K562 (cell line): ENCODE data around the gene AGMO. TPM values are rescaled to one million over a fixed set of nuclear protein-coding genes. Genes with fewer than 3 reads are reported as not detected.

ENCODE experiments used
- ATAC-seq: fragments of 200-7000 bp; cut with Tn5 transposase; 3 replicates; pipeline ENCODE4 v1.9.1; 2020; ENCODE audit warnings: moderate library complexity
- BruUV-seq: library from RNA; stranded (reverse); fragments of 400-500 nt; replicated peaks from 2 replicates; lab custom pipeline; 2021; lab: Mats Ljungman, UMichigan
- CTCF ChIA-PET: fragments of 300-600 bp; formaldehyde crosslinking; extraction: SDS; loops from one replicate; lab custom pipeline; 2021; ENCODE audit warnings: low intra/inter-chr PET ratio; lab: Yijun Ruan, JAX
- POLR2A ChIA-PET: fragments of 300-600, 350-650 bp; sonication (Branson Sonifier 250); formaldehyde crosslinking; extraction: SDS; loops from one replicate; lab custom pipeline; 2021; ENCODE audit warnings: antibody characterized with exemption, inconsistent platforms; lab: Yijun Ruan, JAX
- DNase-seq, 4 experiments: peaks; one replicate each; pipeline versions ENCODE4 v3.0.0 to v3.0.0-alpha.2; 2011 to 2018; ENCODE audit warnings: low spot score in 3 of 4, mixed read lengths in 3 of 4; ENCODE audit errors: extremely low read depth in 1 of 4
- FAIRE-seq: peaks from 2 replicates; lab custom pipeline; 2011; peaks lifted over from hg19 to GRCh38; lab: Jason Lieb, UNC
- H2AFZ ChIP-seq: 2 replicates; pipeline ENCODE4 v1.6.0; 2011; ENCODE audit warnings: low read depth, low read length, control low read depth, inconsistent platforms
- H3K27ac ChIP-seq: fragments of 200-600 bp; 3 replicates; pipeline ENCODE4 v1.8.0; 2011; ENCODE audit warnings: low read depth, mild to moderate bottlenecking, control low read depth, inconsistent platforms, low read length, moderate library complexity, mixed read lengths; ENCODE audit errors: extremely low read depth
- H3K27me3 ChIP-seq, 2 experiments: fragments of 300-600 bp in 1 of 2; 2 replicates in 1 of 2; 3 replicates in 1 of 2; pipeline versions ENCODE4 v1.6.0 to v1.8.0; 2011; ENCODE audit warnings: inconsistent platforms in 2 of 2, low read length in 2 of 2, mild to moderate bottlenecking in 1 of 2, mixed read lengths in 1 of 2, moderate library complexity in 1 of 2; ENCODE audit not compliant: control insufficient read depth in 2 of 2, insufficient read depth in 2 of 2
- H3K36me3 ChIP-seq: fragments of 300-600 bp; 3 replicates; pipeline ENCODE4 v1.8.0; 2011; ENCODE audit warnings: mild to moderate bottlenecking, low read length, inconsistent platforms; ENCODE audit not compliant: control insufficient read depth, insufficient read depth
- H3K4me1 ChIP-seq, 2 experiments: fragments of 200-600 bp in 1 of 2; replicated peaks in 1 of 2; 2 replicates in 1 of 2; 3 replicates in 1 of 2; pipeline versions ENCODE4 v1.5.1 to v1.8.0; 2011; ENCODE audit warnings: inconsistent platforms in 2 of 2, low read length in 2 of 2, mild to moderate bottlenecking in 1 of 2, mixed read lengths in 1 of 2, moderate library complexity in 1 of 2; ENCODE audit not compliant: control insufficient read depth in 2 of 2, insufficient read depth in 2 of 2
- H3K4me2 ChIP-seq: 2 replicates; pipeline ENCODE4 v1.6.1; 2011; ENCODE audit warnings: low read length, control low read depth, inconsistent platforms, mixed read lengths; ENCODE audit not compliant: insufficient read depth
- H3K4me3 ChIP-seq: fragments of 200-600 bp; sonication (generic), shearing (Covaris generic); 2 replicates; pipeline ENCODE4 v1.5.1; 2016; ENCODE audit warnings: control low read depth, inconsistent platforms
- H3K79me2 ChIP-seq: fragments of 200-600 bp; 3 replicates; pipeline ENCODE4 v1.8.0; 2011; ENCODE audit warnings: low read length, inconsistent platforms; ENCODE audit not compliant: control insufficient read depth, insufficient read depth
- H3K9ac ChIP-seq, 2 experiments: 2 replicates each; pipeline versions ENCODE4 v1.6.0 to v1.6.1; 2011; ENCODE audit warnings: low read depth in 2 of 2, low read length in 2 of 2, control low read depth in 1 of 2, inconsistent platforms in 1 of 2, mild to moderate bottlenecking in 1 of 2, mixed read lengths in 1 of 2; ENCODE audit not compliant: insufficient read depth in 1 of 2
- H3K9me1 ChIP-seq: one replicate; pipeline ENCODE4 v1.6.0; 2011; ENCODE audit warnings: inconsistent platforms, mild to moderate bottlenecking, low read length, moderate library complexity; ENCODE audit not compliant: control insufficient read depth, insufficient read depth
- H3K9me3 ChIP-seq: replicated peaks from 2 replicates; pipeline ENCODE4 v1.5.1; 2011; ENCODE audit warnings: low read depth, low read length, inconsistent platforms; ENCODE audit not compliant: control insufficient read depth, insufficient read depth
- H4K20me1 ChIP-seq: replicated peaks from 2 replicates; pipeline ENCODE4 v1.6.1; 2011; ENCODE audit warnings: low read length, inconsistent platforms, mixed read lengths; ENCODE audit not compliant: control insufficient read depth, insufficient read depth
- CLOCK ChIP-seq: fragments of 250-450 bp; sonication (Bioruptor Pico); IDR thresholded peaks from 2 replicates; pipeline ENCODE4 v1.4.0; 2020; ENCODE audit warnings: mild to moderate bottlenecking, moderate library complexity, borderline replicate concordance
- MED1 ChIP-seq: sonication (generic); formaldehyde crosslinking; IDR thresholded peaks from 2 replicates; pipeline ENCODE4 v1.8.1; 2023; ENCODE audit warnings: missing genetic modification reagents, borderline replicate concordance
- MYBL2 ChIP-seq, 2 experiments: fragments of 450-650 bp in 1 of 2; sonication (generic) in 1 of 2; formaldehyde crosslinking in 1 of 2; IDR thresholded peaks; 2 replicates each; pipeline versions ENCODE4 v1.6.1 to v1.8.1; 2017 to 2022; ENCODE audit warnings: borderline replicate concordance in 1 of 2, inconsistent platforms in 1 of 2, low read depth in 1 of 2, mild to moderate bottlenecking in 1 of 2, missing genetic modification reagents in 1 of 2, moderate library complexity in 1 of 2
- NCOA4 ChIP-seq: fragments of 450-650 bp; IDR thresholded peaks from 2 replicates; pipeline ENCODE4 v1.6.1; 2018; ENCODE audit warnings: mild to moderate bottlenecking; ENCODE audit not compliant: partially characterized antibody
- SRSF7 ChIP-seq: fragments of 200-400 bp; formaldehyde crosslinking; optimal IDR thresholded peaks from 2 replicates; pipeline ENCODE3; 2017; ENCODE audit warnings: mild to moderate bottlenecking, low read depth, low read length
- TEAD4 ChIP-seq, 2 experiments: sonication (generic) in 1 of 2; formaldehyde crosslinking in 1 of 2; IDR thresholded peaks; 2 replicates each; pipeline versions ENCODE4 v1.6.1 to v1.8.0; 2012 to 2022; ENCODE audit warnings: borderline replicate concordance in 1 of 2, inconsistent platforms in 1 of 2, low read length in 1 of 2, mild to moderate bottlenecking in 1 of 2, missing genetic modification reagents in 1 of 2
- TRIM24 ChIP-seq, 2 experiments: fragments of 450-650 bp; IDR thresholded peaks; 2 replicates each; pipeline ENCODE4 v1.6.1; 2016
- USF2 ChIP-seq: sonication (generic); formaldehyde crosslinking; IDR thresholded peaks from 2 replicates; pipeline ENCODE4 v1.5.0; 2020; ENCODE audit warnings: missing genetic modification reagents
- ZNF354B ChIP-seq: fragments of 250-450 bp; sonication (Bioruptor Pico); IDR thresholded peaks from 2 replicates; pipeline ENCODE4 v1.4.0; 2020
- ZNF41 ChIP-seq: fragments of 250-450 bp; sonication (Bioruptor Pico); conservative IDR thresholded peaks from 2 replicates; pipeline ENCODE4 v1.4.0; 2020; ENCODE audit warnings: mild to moderate bottlenecking
- ZNF449 ChIP-seq: fragments of 250-450 bp; sonication (Bioruptor Pico); IDR thresholded peaks from 2 replicates; pipeline ENCODE4 v1.8.0; 2022; ENCODE audit warnings: moderate library complexity, mild to moderate bottlenecking, inconsistent platforms
- ZNF830 ChIP-seq: fragments of 250-450 bp; sonication (Bioruptor Pico); IDR thresholded peaks from 2 replicates; pipeline ENCODE4 v1.5.0; 2021; ENCODE audit warnings: mild to moderate bottlenecking
- whole genome bisulfite sequencing: fragments of 100-300 bp; shearing (Covaris generic); methylation state at CpG from one replicate; pipeline ENCODE4 v1.1.6; 2016; ENCODE audit warnings: low coverage, mixed read lengths; ENCODE audit not compliant: insufficient coverage; ENCODE audit errors: missing lambda C conversion rate; 5-methylcytosine and 5-hydroxymethylcytosine counted together
- in situ Hi-C: fragments of 300-500 bp; cut with MboI; formaldehyde crosslinking; loops from 4 replicates; pipeline ENCODE4 v1.15.0; 2018; ENCODE audit warnings: inconsistent platforms, mixed read lengths
- intact Hi-C: fragments of 100-400 bp; cut with micrococcal nuclease; formaldehyde crosslinking; loops from 2 replicates; pipeline ENCODE4 v1.14.2; 2022
- polyA plus RNA-seq, 8 experiments: library from polyadenylated mRNA; depleted of rRNA in 4 of 8; stranded (reverse) in 5 of 8; unstranded in 3 of 8; fragments of >200 nt; fragmentation: Nextera tagmentation in 2 of 8; fragmentation: Illumina TruSeq in 1 of 8; extraction: Ambion mirVana in 2 of 8; extraction: Trizol in 1 of 8; gene quantifications; 2 replicates each; pipeline versions ENCODE4 v1.2.1 to v1.2.3, GENCODE V29; 2011 to 2014; ENCODE audit warnings: inconsistent platforms in 1 of 8, missing spikeins in 1 of 8
- total RNA-seq, 7 experiments: library from RNA; depleted of rRNA in 6 of 7; stranded (reverse); fragments of >200 nt in 6 of 7; fragmentation: Illumina TruSeq in 2 of 7; extraction: Trizol in 2 of 7; gene quantifications; 2 replicates each; pipeline versions ENCODE4 v1.2.1 to v1.2.3, GENCODE V29; 2011 to 2021; ENCODE audit warnings: low replicate concordance in 1 of 7

AGMO gene
- total and polyA plus RNA-seq, 9 of the 15 experiments (the other 6 are each of a cell fraction or from before 2014, with no cell fraction given), result 0.30 to 1.4 (median 0.69) TPM; not detected in 1

- no peak overlapping the region for H3K4me3 ChIP-seq
- FAIRE-seq (no peak), ATAC-seq (no peak), DNase-seq (no peak)
- no peaks in the 10 kb centered on the region for H3K79me2 ChIP-seq
- no peak overlapping the region for H3K9ac ChIP-seq
- POLR2A ChIA-PET, result no interaction called here
- no peak overlapping the region for H3K27ac ChIP-seq
- H2AFZ ChIP-seq, result no peak overlapping the region
- no peaks in the 10 kb centered on the region for H3K36me3 ChIP-seq
- no peaks in the 10 kb centered on the region; the same call in 1 of the 2 replicates for H3K9me3 ChIP-seq
- no TSS peak for BruUV-seq
- no peak overlapping the region for H3K4me2 ChIP-seq
- H3K27me3 ChIP-seq, result no peaks in the 10 kb centered on the region
- H4K20me1 ChIP-seq, result no peaks in the 10 kb centered on the region
- CTCF ChIA-PET, result no interaction called here
- TF ChIP-seq MED1 (CRISPR knock-in tag), result no peak
- TF ChIP-seq ZNF354B, result no peak
- TF ChIP-seq TRIM24 (IDR thresholded peaks at IDR 0.05), result no peak
- TF ChIP-seq TEAD4 (IDR thresholded peaks at IDR 0.05; ENCODE audit: low read length), result no peak
- TF ChIP-seq TEAD4 (CRISPR knock-in tag; IDR thresholded peaks at IDR 0.05; ENCODE audit: borderline replicate concordance), result no peak
- TF ChIP-seq SRSF7, result no peak
- TF ChIP-seq NCOA4, result no peak
- no peak for TF ChIP-seq MYBL2 (IDR thresholded peaks at IDR 0.05; ENCODE audit: low read depth)
- TF ChIP-seq MYBL2 (CRISPR knock-in tag; IDR thresholded peaks at IDR 0.05; ENCODE audit: borderline replicate concordance), result no peak
- no peak for TF ChIP-seq ZNF41
- no peak for TF ChIP-seq ZNF449 (CRISPR knock-in tag)
- no peak for TF ChIP-seq ZNF830 (CRISPR knock-in tag)
- TF ChIP-seq CLOCK (CRISPR knock-in tag), result no peak
- TF ChIP-seq USF2 (CRISPR knock-in tag), result no peak
- H3K4me1 ChIP-seq, result no peaks in the 10 kb centered on the region
- intact Hi-C loops (no loop called here), in situ Hi-C loops (no loop called here)
- 4% methylated on average over 3 of the region's 3 CpGs for WGBS
- H3K9me1 ChIP-seq, result no peaks in the 10 kb centered on the region
Observed at GRCh38 chr7:15584575-15584974, 22.8 kb upstream of the AGMO start.
